Liver (tissue), 9 donors: ENCODE measurements around the gene ADNP. TPM values are rescaled to one million over a fixed set of nuclear protein-coding genes. Genes with fewer than 3 reads are reported as not detected.

Source experiments
- DNase-seq: peaks from one replicate; pipeline ENCODE4 v3.0.0-alpha.2; 2017; ENCODE audit warnings: low spot score
- H3K27ac ChIP-seq, 2 donors: one replicate each; pipeline ENCODE4 v1.7.0; 2013; ENCODE audit warnings: inconsistent platforms in 2 of 2, low read length in 2 of 2, control low read depth in 1 of 2, low read depth in 1 of 2, mild to moderate bottlenecking in 1 of 2
- H3K27me3 ChIP-seq, 4 donors: one replicate each; pipeline versions ENCODE4 v1.6.1 to v1.7.0; 2013; ENCODE audit warnings: low read length in 3 of 4, inconsistent platforms in 1 of 4, mild to moderate bottlenecking in 1 of 4, moderate library complexity in 1 of 4; ENCODE audit not compliant: control insufficient read depth in 4 of 4, insufficient read depth in 4 of 4
- H3K36me3 ChIP-seq, 4 donors: one replicate each; pipeline versions ENCODE4 v1.6.1 to v1.7.0; 2013; ENCODE audit warnings: low read length in 3 of 4, mild to moderate bottlenecking in 3 of 4, low read depth in 1 of 4, moderate library complexity in 1 of 4; ENCODE audit not compliant: control insufficient read depth in 4 of 4, insufficient read depth in 3 of 4
- H3K4me1 ChIP-seq, 4 donors: one replicate each; pipeline versions ENCODE4 v1.6.1 to v1.7.0; 2013; ENCODE audit warnings: low read length in 3 of 4, mild to moderate bottlenecking in 3 of 4, moderate library complexity in 1 of 4; ENCODE audit not compliant: control insufficient read depth in 4 of 4, insufficient read depth in 4 of 4
- H3K4me3 ChIP-seq, 3 donors: one replicate each; pipeline versions ENCODE4 v1.6.1 to v1.7.0; 2013; ENCODE audit warnings: low read length in 3 of 3, control low read depth in 1 of 3, low read depth in 1 of 3, mild to moderate bottlenecking in 1 of 3
- H3K9ac ChIP-seq, 2 donors: one replicate each; pipeline ENCODE4 v1.7.0; 2013; ENCODE audit warnings: low read length in 2 of 2, mild to moderate bottlenecking in 2 of 2, moderate library complexity in 2 of 2, control low read depth in 1 of 2, low read depth in 1 of 2
- H3K9me3 ChIP-seq, 4 donors: one replicate each; pipeline versions ENCODE4 v1.6.1 to v1.7.0; 2013; ENCODE audit warnings: low read length in 3 of 4; ENCODE audit not compliant: control insufficient read depth in 4 of 4
- ATF3 ChIP-seq: IDR thresholded peaks from 2 replicates; pipeline ENCODE4 v1.6.1; 2016; ENCODE audit warnings: antibody characterized with exemption
- CTCF ChIP-seq: fragments of 150-350 bp; IDR thresholded peaks from 2 replicates; pipeline ENCODE4 v1.5.1; 2017; ENCODE audit warnings: improper control_type of control experiment, low read depth, low read length; ENCODE audit not compliant: missing input control
- EGR1 ChIP-seq, 2 donors: IDR thresholded peaks; 2 replicates each; pipeline ENCODE4 v1.6.1; 2016 to 2018; ENCODE audit warnings: antibody characterized with exemption in 2 of 2, low read depth in 2 of 2
- FOXA1 ChIP-seq: IDR thresholded peaks from 2 replicates; pipeline ENCODE4 v1.6.1; 2016; ENCODE audit warnings: antibody characterized with exemption
- FOXA2 ChIP-seq: IDR thresholded peaks from 2 replicates; pipeline ENCODE4 v1.6.1; 2016; ENCODE audit warnings: antibody characterized with exemption
- GABPA ChIP-seq, 2 donors: IDR thresholded peaks in 1 of 2; conservative IDR thresholded peaks in 1 of 2; 2 replicates each; pipeline ENCODE4 v1.6.1; 2016; ENCODE audit warnings: antibody characterized with exemption in 2 of 2, mild to moderate bottlenecking in 1 of 2, moderate library complexity in 1 of 2
- HNF4A ChIP-seq, 2 donors: conservative IDR thresholded peaks; 2 replicates each; pipeline ENCODE4 v1.6.1; 2016; ENCODE audit warnings: antibody characterized with exemption in 2 of 2, mild to moderate bottlenecking in 2 of 2
- HNF4G ChIP-seq: IDR thresholded peaks from 2 replicates; pipeline ENCODE4 v1.6.1; 2016; ENCODE audit warnings: antibody characterized with exemption
- JUND ChIP-seq, 2 donors: IDR thresholded peaks; 2 replicates each; pipeline ENCODE4 v1.6.1; 2016; ENCODE audit warnings: antibody characterized with exemption in 2 of 2
- MAX ChIP-seq: IDR thresholded peaks from 2 replicates; pipeline ENCODE4 v1.6.1; 2016; ENCODE audit warnings: antibody characterized with exemption
- NR2F2 ChIP-seq: IDR thresholded peaks from 2 replicates; pipeline ENCODE4 v1.6.1; 2016; ENCODE audit warnings: antibody characterized with exemption
- RAD21 ChIP-seq, 2 donors: IDR thresholded peaks; 2 replicates each; pipeline ENCODE4 v1.6.1; 2016; ENCODE audit warnings: antibody characterized with exemption in 2 of 2, mild to moderate bottlenecking in 2 of 2
- REST ChIP-seq: IDR thresholded peaks from 2 replicates; pipeline ENCODE4 v1.6.1; 2016; ENCODE audit warnings: antibody characterized with exemption, mild to moderate bottlenecking
- RXRA ChIP-seq, 2 donors: IDR thresholded peaks; 2 replicates each; pipeline ENCODE4 v1.6.1; 2017 to 2018; ENCODE audit warnings: antibody characterized with exemption in 2 of 2, mild to moderate bottlenecking in 1 of 2
- SP1 ChIP-seq: IDR thresholded peaks from 2 replicates; pipeline ENCODE4 v1.6.1; 2018; ENCODE audit warnings: antibody characterized with exemption, mild to moderate bottlenecking
- TAF1 ChIP-seq: conservative IDR thresholded peaks from 2 replicates; pipeline ENCODE4 v1.6.1; 2016; ENCODE audit warnings: antibody characterized with exemption, mild to moderate bottlenecking
- YY1 ChIP-seq: IDR thresholded peaks from 2 replicates; pipeline ENCODE4 v1.6.1; 2016; ENCODE audit warnings: antibody characterized with exemption, mild to moderate bottlenecking
- ZBTB33 ChIP-seq: IDR thresholded peaks from 2 replicates; pipeline ENCODE4 v1.6.1; 2016; ENCODE audit warnings: antibody characterized with exemption
- WGBS: extraction: QIAGEN DNeasy Blood & Tissue Kit; methylation state at CpG from one replicate; pipeline ENCODE4 v1.1.7; 2013; 5-methylcytosine and 5-hydroxymethylcytosine counted together
- polyA plus RNA-seq, 2 donors: library from polyadenylated mRNA; stranded (reverse) in 1 of 2; unstranded in 1 of 2; fragments of 200-250 nt in 1 of 2; fragments of >200 nt in 1 of 2; fragmentation: Nextera tagmentation in 1 of 2; extraction: Ambion mirVana in 1 of 2; gene quantifications; one replicate each; pipeline versions ENCODE4 v1.2.1 to v1.2.3, GENCODE V29; 2013 to 2015
- total RNA-seq, 2 donors: library from RNA; depleted of rRNA; stranded (reverse); fragments of >200 nt; gene quantifications; one replicate each; pipeline ENCODE4 v1.2.3, GENCODE V29; 2014
- donor health status: healthy.
- donor health status: healthy.
- donor health status: healthy.
- donor health status: healthy.
- donor health status: healthy.

Gene ADNP
- total and polyA plus RNA-seq, 4 donors = 9.3 to 25.4 (median 20.1) TPM

- no peaks in the 10 kb centered on the region for H3K9me3 ChIP-seq
- H3K9ac ChIP-seq = no peak overlapping the region
- no peaks in the 10 kb centered on the region for H3K36me3 ChIP-seq
- no peak overlapping the region for H3K4me3 ChIP-seq
- H3K4me1 ChIP-seq = peaks cover 0 to 2% (median 0%) of the 10 kb centered on the region in 4 donors
- peaks cover 0 to 4% (median 0%) of the 10 kb centered on the region in 4 donors for H3K27me3 ChIP-seq
- H3K27ac ChIP-seq = no peak overlapping the region
- TF ChIP-seq SP1 (no peak), REST (no peak), HNF4A (conservative IDR thresholded peaks at IDR 0.05) (no peak), MAX (no peak), EGR1 (IDR thresholded peaks at IDR 0.05; ENCODE audit: low read depth in 2 of 2) (no peak), ATF3 (no peak), YY1 (no peak), CTCF (no peak), FOXA2 (no peak), ZBTB33 (no peak), NR2F2 (no peak), JUND (IDR thresholded peaks at IDR 0.05) (no peak), RAD21 (IDR thresholded peaks at IDR 0.05) (no peak), TAF1 (no peak), HNF4G (no peak), GABPA (IDR thresholded peaks at IDR 0.05 in 1 of 2, conservative IDR thresholded peaks at IDR 0.05 in 1 of 2) (no peak), RXRA (IDR thresholded peaks at IDR 0.05) (no peak), FOXA1 (no peak)
- WGBS = 56% methylated on average over 20 of the region's 20 CpGs
- no peak for DNase-seq
These were observed 46.1 kb upstream of the ADNP start for GRCh38 chr20:50977066-50978021.
